ENCODE results near the gene NSG2. TPM values are rescaled to one million over a fixed set of nuclear protein-coding genes. Genes with fewer than 3 reads are reported as not detected.

The NSG2 gene
- total RNA-seq, 1 experiment from 2014 or later = not detected

GRCh38 chr5:174057206-174057605, 11.7 kb downstream of the NSG2 start:
- no peaks in the 10 kb centered on the region for H3K36me3 Mint-ChIP-seq (ENCODE audit: insufficient read depth, unreplicated experiment)
- H3K27me3 Mint-ChIP-seq (ENCODE audit: insufficient read depth, unreplicated experiment) = peaks cover 8% of the 10 kb centered on the region
- Histone ChIP-seq H3K9me3 (no peaks in the 10 kb centered on the region), H3K4me1 (no peaks in the 10 kb centered on the region), H3K36me3 (ENCODE audit: control insufficient read depth, insufficient read depth, low read length) (no peaks in the 10 kb centered on the region), H3K27me3 (replicated peaks; ENCODE audit: control insufficient read depth, insufficient read depth, low read length) (no peaks in the 10 kb centered on the region; the same call in 1 of the 2 replicates), H3K4me3 (ENCODE audit: low read depth, low read length) (no peak overlapping the region)
- no TSS peak for BruUV-seq (replicated peaks)
- no peak for TF ChIP-seq CTCF (IDR thresholded peaks at IDR 0.05; ENCODE audit: insufficient read depth in 1 of 2, low read depth in 1 of 2, low read length in 1 of 2, severe bottlenecking in 1 of 2, unreplicated experiment in 1 of 2)
- intact Hi-C loops (cut with micrococcal nuclease; ENCODE audit: unreplicated experiment) = no loop called here
- DNase-seq = no peak
- no peak overlapping the region for H3K4me3 Mint-ChIP-seq (ENCODE audit: unreplicated experiment)
- no peaks in the 10 kb centered on the region for H3K9me3 Mint-ChIP-seq (ENCODE audit: unreplicated experiment)
- POLR2A ChIA-PET = no interaction called here
- no peaks in the 10 kb centered on the region for H3K4me1 Mint-ChIP-seq (ENCODE audit: low read depth, unreplicated experiment)
- CTCF ChIA-PET = no interaction called here
- no peak overlapping the region for H3K27ac Mint-ChIP-seq (ENCODE audit: unreplicated experiment)

GRCh38 chr5:174058433-174059122, 13.1 kb downstream of the NSG2 start:
- intact Hi-C loops (cut with micrococcal nuclease; ENCODE audit: unreplicated experiment) = no loop called here
- no TSS peak for BruUV-seq (replicated peaks)
- H3K4me3 Mint-ChIP-seq (ENCODE audit: unreplicated experiment) = no peak overlapping the region
- no peaks in the 10 kb centered on the region for H3K9me3 Mint-ChIP-seq (ENCODE audit: unreplicated experiment)
- DNase-seq = no peak
- Histone ChIP-seq H3K27me3 (replicated peaks; ENCODE audit: control insufficient read depth, insufficient read depth, low read length) (no peaks in the 10 kb centered on the region), H3K4me3 (ENCODE audit: low read depth, low read length) (no peak overlapping the region), H3K4me1 (no peaks in the 10 kb centered on the region), H3K36me3 (ENCODE audit: control insufficient read depth, insufficient read depth, low read length) (no peaks in the 10 kb centered on the region), H3K9me3 (no peaks in the 10 kb centered on the region)
- no peaks in the 10 kb centered on the region for H3K36me3 Mint-ChIP-seq (ENCODE audit: insufficient read depth, unreplicated experiment)
- CTCF ChIA-PET = interaction anchor here (1.4 kb wide), 1 partner anchor 13 kb away, joined by 4 read pairs; the partner anchor contains the start of gene NSG2
- peaks cover 8% of the 10 kb centered on the region for H3K27me3 Mint-ChIP-seq (ENCODE audit: insufficient read depth, unreplicated experiment)
- POLR2A ChIA-PET = no interaction called here
- no peak for TF ChIP-seq CTCF (IDR thresholded peaks at IDR 0.05; ENCODE audit: insufficient read depth in 1 of 2, low read depth in 1 of 2, low read length in 1 of 2, severe bottlenecking in 1 of 2, unreplicated experiment in 1 of 2)
- H3K27ac Mint-ChIP-seq (ENCODE audit: unreplicated experiment) = no peak overlapping the region
- no peaks in the 10 kb centered on the region for H3K4me1 Mint-ChIP-seq (ENCODE audit: low read depth, unreplicated experiment)

- Histone ChIP-seq H3K4me1 (no peaks in the 10 kb centered on the region), H3K4me3 (ENCODE audit: low read depth, low read length) (no peak overlapping the region), H3K27me3 (replicated peaks; ENCODE audit: control insufficient read depth, insufficient read depth, low read length) (no peaks in the 10 kb centered on the region), H3K9me3 (no peaks in the 10 kb centered on the region), H3K36me3 (ENCODE audit: control insufficient read depth, insufficient read depth, low read length) (no peaks in the 10 kb centered on the region)
- TF ChIP-seq CTCF (IDR thresholded peaks at IDR 0.05; ENCODE audit: insufficient read depth in 1 of 2, low read depth in 1 of 2, low read length in 1 of 2, severe bottlenecking in 1 of 2, unreplicated experiment in 1 of 2) = no peak
- ChIA-PET CTCF (interaction anchor here (1.4 kb wide), 1 partner anchor 14 kb away, joined by 4 read pairs; the partner anchor contains the start of gene NSG2), POLR2A (no interaction called here)
- no peak for DNase-seq
- Mint-ChIP-seq H3K36me3 (ENCODE audit: insufficient read depth, unreplicated experiment) (no peaks in the 10 kb centered on the region), H3K9me3 (ENCODE audit: unreplicated experiment) (no peaks in the 10 kb centered on the region), H3K4me1 (ENCODE audit: low read depth, unreplicated experiment) (no peaks in the 10 kb centered on the region), H3K27me3 (ENCODE audit: insufficient read depth, unreplicated experiment) (peaks cover 8% of the 10 kb centered on the region), H3K27ac (ENCODE audit: unreplicated experiment) (no peak overlapping the region), H3K4me3 (ENCODE audit: unreplicated experiment) (no peak overlapping the region)
- intact Hi-C loops (cut with micrococcal nuclease; ENCODE audit: unreplicated experiment) = no loop called here
- no TSS peak for BruUV-seq (replicated peaks)
These were observed 13.7 kb downstream of the NSG2 start for GRCh38 chr5:174059247-174059646.

All from Caco-2 (cell line).